HEK293T (cell line): Measurements from ENCODE around the gene CAAP1.

Source experiments
- BHLHE40 ChIP-seq: fragments of 450-650 bp; IDR thresholded peaks from 2 replicates; pipeline ENCODE4 v1.6.1; 2016; ENCODE audit warnings: mild to moderate bottlenecking, moderate library complexity, borderline replicate concordance
- FOXA1 ChIP-seq: fragments of 450-650 bp; IDR thresholded peaks from 2 replicates; pipeline ENCODE4 v1.6.1; 2016; ENCODE audit warnings: mild to moderate bottlenecking
- FOXM1 ChIP-seq: fragments of 450-650 bp; IDR thresholded peaks from 2 replicates; pipeline ENCODE4 v1.6.1; 2017; ENCODE audit warnings: mild to moderate bottlenecking, borderline replicate concordance
- HDGF ChIP-seq: fragments of 450-650 bp; IDR thresholded peaks from 2 replicates; pipeline ENCODE4 v1.6.1; 2017; ENCODE audit warnings: antibody characterized with exemption, borderline replicate concordance
- PKNOX1 ChIP-seq: fragments of 450-650 bp; IDR thresholded peaks from 2 replicates; pipeline ENCODE4 v1.6.1; 2016
- SUZ12 ChIP-seq: fragments of 450-650 bp; IDR thresholded peaks from 2 replicates; pipeline ENCODE4 v1.6.1; 2016; ENCODE audit warnings: mild to moderate bottlenecking
- TARDBP ChIP-seq: fragments of 450-650 bp; IDR thresholded peaks from 2 replicates; pipeline ENCODE4 v1.6.1; 2016

- TF ChIP-seq PKNOX1 (no peak), SUZ12 (no peak), TARDBP (no peak), BHLHE40 (no peak), FOXM1 (no peak), HDGF (no peak), FOXA1 (no peak)
Measured at GRCh38 chr9:26928902-26929495, 36.4 kb upstream of the CAAP1 start.
